ENCODE measurements around the gene NFYB.
"Not testable (repeated sequence)": the region's sequence is repeated elsewhere in the genome, so short reads cannot be mapped to it uniquely, and the experiment has no call there.

Gene NFYB

GRCh38 chr12:104173804-104174203, 35.8 kb upstream of the NFYB start:
- H3K9me3 ChIP-seq (ENCODE audit: control insufficient read depth in 1 of 2, low read length in 2 of 2); H3K4me1 ChIP-seq (ENCODE audit: control insufficient read depth in 1 of 2, insufficient read depth in 2 of 2, low read length in 2 of 2); H3K27me3 ChIP-seq (ENCODE audit: low read depth, low read length); H3K36me3 ChIP-seq (ENCODE audit: control insufficient read depth in 1 of 2, insufficient read depth in 2 of 2, low read length in 2 of 2); H3K4me3 ChIP-seq (ENCODE audit: low read depth in 1 of 2, low read length in 2 of 2); H3K27ac ChIP-seq (ENCODE audit: low read length): not testable (repeated sequence)

GRCh38 chr12:104172570-104172947, 34.5 kb upstream of the NFYB start:
- Histone ChIP-seq H3K4me3 (ENCODE audit: low read depth in 1 of 2, low read length in 2 of 2) (no peak overlapping the region), H3K27ac (ENCODE audit: low read length) (no peak overlapping the region), H3K36me3 (ENCODE audit: control insufficient read depth in 1 of 2, insufficient read depth in 2 of 2, low read length in 2 of 2) (no peaks in the 10 kb centered on the region), H3K9me3 (ENCODE audit: control insufficient read depth in 1 of 2, low read length in 2 of 2) (no peaks in the 10 kb centered on the region), H3K4me1 (ENCODE audit: control insufficient read depth in 1 of 2, insufficient read depth in 2 of 2, low read length in 2 of 2) (no peaks in the 10 kb centered on the region), H3K27me3 (ENCODE audit: low read depth, low read length) (no peaks in the 10 kb centered on the region)

GRCh38 chr12:104171785-104172569, 34.0 kb upstream of the NFYB start:
- H3K4me1 ChIP-seq (ENCODE audit: control insufficient read depth in 1 of 2, insufficient read depth in 2 of 2, low read length in 2 of 2), result no peaks in the 10 kb centered on the region
- no peaks in the 10 kb centered on the region for H3K27me3 ChIP-seq (ENCODE audit: low read depth, low read length)
- no peaks in the 10 kb centered on the region for H3K36me3 ChIP-seq (ENCODE audit: control insufficient read depth in 1 of 2, insufficient read depth in 2 of 2, low read length in 2 of 2)
- H3K27ac ChIP-seq (ENCODE audit: low read length), result no peak overlapping the region
- no peaks in the 10 kb centered on the region for H3K9me3 ChIP-seq (ENCODE audit: control insufficient read depth in 1 of 2, low read length in 2 of 2)
- H3K4me3 ChIP-seq (ENCODE audit: low read depth in 1 of 2, low read length in 2 of 2), result no peak overlapping the region

- no peaks in the 10 kb centered on the region for H3K36me3 ChIP-seq (ENCODE audit: control insufficient read depth in 1 of 2, insufficient read depth in 2 of 2, low read length in 2 of 2)
Measured at GRCh38 chr12:104168596-104168995, 30.6 kb upstream of the NFYB start.

GRCh38 chr12:104167519-104168458, 29.8 kb upstream of the NFYB start:
- Histone ChIP-seq H3K9me3 (ENCODE audit: control insufficient read depth in 1 of 2, low read length in 2 of 2) (no peaks in the 10 kb centered on the region), H3K36me3 (ENCODE audit: control insufficient read depth in 1 of 2, insufficient read depth in 2 of 2, low read length in 2 of 2) (no peaks in the 10 kb centered on the region), H3K27me3 (ENCODE audit: low read depth, low read length) (no peaks in the 10 kb centered on the region), H3K27ac (ENCODE audit: low read length) (no peak overlapping the region), H3K4me1 (ENCODE audit: control insufficient read depth in 1 of 2, insufficient read depth in 2 of 2, low read length in 2 of 2) (peaks cover 0 to 3% of the 10 kb centered on the region in 2 donors), H3K4me3 (ENCODE audit: low read depth in 1 of 2, low read length in 2 of 2) (no peak overlapping the region)

More at GRCh38 chr12:104168596-104168995, 30.6 kb upstream of the NFYB start:
- Histone ChIP-seq H3K4me3 (ENCODE audit: low read depth in 1 of 2, low read length in 2 of 2) (no peak overlapping the region), H3K27me3 (ENCODE audit: low read depth, low read length) (no peaks in the 10 kb centered on the region), H3K27ac (ENCODE audit: low read length) (no peak overlapping the region), H3K4me1 (ENCODE audit: control insufficient read depth in 1 of 2, insufficient read depth in 2 of 2, low read length in 2 of 2) (peaks cover 0 to 3% of the 10 kb centered on the region in 2 donors), H3K9me3 (ENCODE audit: control insufficient read depth in 1 of 2, low read length in 2 of 2) (no peaks in the 10 kb centered on the region)

- Histone ChIP-seq H3K27me3 (ENCODE audit: low read depth, low read length) (no peaks in the 10 kb centered on the region), H3K9me3 (ENCODE audit: control insufficient read depth in 1 of 2, low read length in 2 of 2) (no peaks in the 10 kb centered on the region), H3K4me3 (ENCODE audit: low read depth in 1 of 2, low read length in 2 of 2) (no peak overlapping the region), H3K36me3 (ENCODE audit: control insufficient read depth in 1 of 2, insufficient read depth in 2 of 2, low read length in 2 of 2) (no peaks in the 10 kb centered on the region), H3K4me1 (ENCODE audit: control insufficient read depth in 1 of 2, insufficient read depth in 2 of 2, low read length in 2 of 2) (peaks cover 0 to 3% of the 10 kb centered on the region in 2 donors), H3K27ac (ENCODE audit: low read length) (no peak overlapping the region)
Measured at GRCh38 chr12:104166465-104166864, 28.5 kb upstream of the NFYB start.

- Histone ChIP-seq H3K9me3 (ENCODE audit: control insufficient read depth in 1 of 2, low read length in 2 of 2) (no peaks in the 10 kb centered on the region), H3K27me3 (ENCODE audit: low read depth, low read length) (no peaks in the 10 kb centered on the region), H3K27ac (ENCODE audit: low read length) (no peak overlapping the region), H3K36me3 (ENCODE audit: control insufficient read depth in 1 of 2, insufficient read depth in 2 of 2, low read length in 2 of 2) (no peaks in the 10 kb centered on the region), H3K4me1 (ENCODE audit: control insufficient read depth in 1 of 2, insufficient read depth in 2 of 2, low read length in 2 of 2) (peaks cover 0 to 3% of the 10 kb centered on the region in 2 donors), H3K4me3 (ENCODE audit: low read depth in 1 of 2, low read length in 2 of 2) (no peak overlapping the region)
Measured at GRCh38 chr12:104165801-104166200, 27.8 kb upstream of the NFYB start.

GRCh38 chr12:104164634-104165033, 26.6 kb upstream of the NFYB start:
- Histone ChIP-seq H3K36me3 (ENCODE audit: control insufficient read depth in 1 of 2, insufficient read depth in 2 of 2, low read length in 2 of 2) (no peaks in the 10 kb centered on the region), H3K4me1 (ENCODE audit: control insufficient read depth in 1 of 2, insufficient read depth in 2 of 2, low read length in 2 of 2) (peaks cover 0 to 3% of the 10 kb centered on the region in 2 donors), H3K4me3 (ENCODE audit: low read depth in 1 of 2, low read length in 2 of 2) (no peak overlapping the region), H3K27me3 (ENCODE audit: low read depth, low read length) (no peaks in the 10 kb centered on the region), H3K9me3 (ENCODE audit: control insufficient read depth in 1 of 2, low read length in 2 of 2) (no peaks in the 10 kb centered on the region), H3K27ac (ENCODE audit: low read length) (no peak overlapping the region)

GRCh38 chr12:104163631-104164030, 25.6 kb upstream of the NFYB start:
- no peaks in the 10 kb centered on the region for H3K36me3 ChIP-seq (ENCODE audit: control insufficient read depth in 1 of 2, insufficient read depth in 2 of 2, low read length in 2 of 2)
- no peak overlapping the region for H3K27ac ChIP-seq (ENCODE audit: low read length)
- no peaks in the 10 kb centered on the region for H3K27me3 ChIP-seq (ENCODE audit: low read depth, low read length)
- no peak overlapping the region for H3K4me3 ChIP-seq (ENCODE audit: low read depth in 1 of 2, low read length in 2 of 2)
- no peaks in the 10 kb centered on the region for H3K9me3 ChIP-seq (ENCODE audit: control insufficient read depth in 1 of 2, low read length in 2 of 2)
- H3K4me1 ChIP-seq (ENCODE audit: control insufficient read depth in 1 of 2, insufficient read depth in 2 of 2, low read length in 2 of 2), result peaks cover 0 to 3% of the 10 kb centered on the region in 2 donors

GRCh38 chr12:104163028-104163427, 25.0 kb upstream of the NFYB start:
- H3K4me3 ChIP-seq (ENCODE audit: low read depth in 1 of 2, low read length in 2 of 2); H3K4me1 ChIP-seq (ENCODE audit: control insufficient read depth in 1 of 2, insufficient read depth in 2 of 2, low read length in 2 of 2); H3K27me3 ChIP-seq (ENCODE audit: low read depth, low read length); H3K9me3 ChIP-seq (ENCODE audit: control insufficient read depth in 1 of 2, low read length in 2 of 2); H3K27ac ChIP-seq (ENCODE audit: low read length); H3K36me3 ChIP-seq (ENCODE audit: control insufficient read depth in 1 of 2, insufficient read depth in 2 of 2, low read length in 2 of 2): not testable (repeated sequence)

- H3K9me3 ChIP-seq (ENCODE audit: control insufficient read depth in 1 of 2, low read length in 2 of 2), result no peaks in the 10 kb centered on the region
- no peaks in the 10 kb centered on the region for H3K27me3 ChIP-seq (ENCODE audit: low read depth, low read length)
- no peaks in the 10 kb centered on the region for H3K4me1 ChIP-seq (ENCODE audit: control insufficient read depth in 1 of 2, insufficient read depth in 2 of 2, low read length in 2 of 2)
- H3K27ac ChIP-seq (ENCODE audit: low read length), result no peak overlapping the region
- H3K36me3 ChIP-seq (ENCODE audit: control insufficient read depth in 1 of 2, insufficient read depth in 2 of 2, low read length in 2 of 2), result no peaks in the 10 kb centered on the region
- no peak overlapping the region for H3K4me3 ChIP-seq (ENCODE audit: low read depth in 1 of 2, low read length in 2 of 2)
Measured at GRCh38 chr12:104155711-104156555, 17.9 kb upstream of the NFYB start.

Measured in muscle layer of duodenum (tissue), 2 donors.